Hindlimb muscle (tissue), 1 donor: Measurements from ENCODE around the gene AUTS2. TPM values are rescaled to one million over a fixed set of nuclear protein-coding genes. Genes with fewer than 3 reads are reported as not detected.
"Not testable (repeated sequence)": the region's sequence is repeated elsewhere in the genome, so short reads cannot be mapped to it uniquely, and the experiment has no call there.

Source experiments
- DNase-seq: peaks from one replicate; pipeline ENCODE4 v3.0.0-alpha.2; 2013
- polyA plus RNA-seq: library from polyadenylated mRNA; unstranded; fragments of 120-200 nt; gene quantifications from one replicate; pipeline ENCODE4 v1.2.1, GENCODE V29; 2013; ENCODE audit not compliant: insufficient read length

Gene AUTS2
- polyA plus RNA-seq, 1 donor = 80.5 TPM

- DNase-seq = no peak
Measured at GRCh38 chr7:70267381-70268120, 669.3 kb downstream of the AUTS2 start.

GRCh38 chr7:70268179-70268578, 669.9 kb downstream of the AUTS2 start:
- no peak for DNase-seq

- no peak for DNase-seq
Measured at GRCh38 chr7:70270149-70270548, 671.9 kb downstream of the AUTS2 start.

GRCh38 chr7:70271617-70272081, 673.4 kb downstream of the AUTS2 start:
- no peak for DNase-seq

GRCh38 chr7:70275570-70275969, 677.3 kb downstream of the AUTS2 start:
- DNase-seq = not testable (repeated sequence)

GRCh38 chr7:70285187-70285586, 686.9 kb downstream of the AUTS2 start:
- DNase-seq = no peak

- DNase-seq = no peak
Measured at GRCh38 chr7:70285854-70286253, 687.6 kb downstream of the AUTS2 start.

- peak; percentile 38 for DNase-seq
Measured at GRCh38 chr7:70288781-70289456, 690.6 kb downstream of the AUTS2 start.

- no peak for DNase-seq
Measured at GRCh38 chr7:70292716-70293115, 694.4 kb downstream of the AUTS2 start.

GRCh38 chr7:70294211-70294911, 696.1 kb downstream of the AUTS2 start:
- no peak for DNase-seq

GRCh38 chr7:70298780-70299471, 700.7 kb downstream of the AUTS2 start:
- DNase-seq = no peak

- DNase-seq = no peak
Measured at GRCh38 chr7:70299472-70299807, 701.2 kb downstream of the AUTS2 start.

GRCh38 chr7:70301673-70302185, 703.5 kb downstream of the AUTS2 start:
- DNase-seq = no peak

GRCh38 chr7:70303309-70303708, 705.0 kb downstream of the AUTS2 start:
- DNase-seq = no peak

GRCh38 chr7:70303780-70304179, 705.5 kb downstream of the AUTS2 start:
- DNase-seq = no peak

GRCh38 chr7:70306173-70306572, 707.9 kb downstream of the AUTS2 start:
- no peak for DNase-seq

GRCh38 chr7:70307544-70308106, 709.4 kb downstream of the AUTS2 start:
- DNase-seq = no peak

GRCh38 chr7:70312336-70312735, 714.1 kb downstream of the AUTS2 start:
- no peak for DNase-seq

GRCh38 chr7:70313271-70313670, 715.0 kb downstream of the AUTS2 start:
- DNase-seq = no peak

- DNase-seq = no peak
Measured at GRCh38 chr7:70313687-70314086, 715.4 kb downstream of the AUTS2 start.

GRCh38 chr7:70314221-70314620, 715.9 kb downstream of the AUTS2 start:
- DNase-seq = no peak

GRCh38 chr7:70316745-70317144, 718.5 kb downstream of the AUTS2 start:
- DNase-seq = no peak
